ENCODE data around the gene NEK11. TPM values are rescaled to one million over a fixed set of nuclear protein-coding genes. Genes with fewer than 3 reads are reported as not detected.

The NEK11 gene
- total RNA-seq, 1 donor, result 14.5 TPM

DNA sequence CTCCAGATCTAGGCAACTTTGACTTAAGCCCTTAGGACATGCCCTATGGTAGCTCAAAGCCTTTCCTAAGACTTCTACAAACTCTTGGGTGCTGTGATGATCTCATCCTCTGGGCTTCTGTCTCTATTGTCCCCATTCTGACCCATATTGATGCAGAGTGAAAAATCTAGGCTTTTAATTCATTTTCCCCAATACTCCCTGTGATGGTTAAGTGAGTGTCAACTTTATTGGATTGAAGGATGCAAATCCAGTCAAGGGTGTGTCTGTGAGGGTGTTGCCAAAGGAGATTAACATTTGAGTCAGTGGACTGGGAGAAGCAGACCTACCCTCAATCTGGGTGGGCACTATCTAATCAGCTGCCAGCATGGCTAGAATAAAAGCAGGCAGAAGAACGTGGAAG lies 257.6 kb downstream of the NEK11 start:
- no peak overlapping the region for H3K4me2 ChIP-seq (ENCODE audit: insufficient read depth, low read length)
- H3K27ac ChIP-seq (ENCODE audit: low read depth, low read length), result no peak overlapping the region
- H2AFZ ChIP-seq (ENCODE audit: low read length), result no peak overlapping the region
- no peaks in the 10 kb centered on the region for H3K9me3 ChIP-seq (ENCODE audit: low read depth, low read length)
- TF ChIP-seq, protein P1, sequence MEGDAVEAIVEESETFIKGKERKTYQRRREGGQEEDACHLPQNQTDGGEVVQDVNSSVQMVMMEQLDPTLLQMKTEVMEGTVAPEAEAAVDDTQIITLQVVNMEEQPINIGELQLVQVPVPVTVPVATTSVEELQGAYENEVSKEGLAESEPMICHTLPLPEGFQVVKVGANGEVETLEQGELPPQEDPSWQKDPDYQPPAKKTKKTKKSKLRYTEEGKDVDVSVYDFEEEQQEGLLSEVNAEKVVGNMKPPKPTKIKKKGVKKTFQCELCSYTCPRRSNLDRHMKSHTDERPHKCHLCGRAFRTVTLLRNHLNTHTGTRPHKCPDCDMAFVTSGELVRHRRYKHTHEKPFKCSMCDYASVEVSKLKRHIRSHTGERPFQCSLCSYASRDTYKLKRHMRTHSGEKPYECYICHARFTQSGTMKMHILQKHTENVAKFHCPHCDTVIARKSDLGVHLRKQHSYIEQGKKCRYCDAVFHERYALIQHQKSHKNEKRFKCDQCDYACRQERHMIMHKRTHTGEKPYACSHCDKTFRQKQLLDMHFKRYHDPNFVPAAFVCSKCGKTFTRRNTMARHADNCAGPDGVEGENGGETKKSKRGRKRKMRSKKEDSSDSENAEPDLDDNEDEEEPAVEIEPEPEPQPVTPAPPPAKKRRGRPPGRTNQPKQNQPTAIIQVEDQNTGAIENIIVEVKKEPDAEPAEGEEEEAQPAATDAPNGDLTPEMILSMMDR (IDR thresholded peaks at IDR 0.05; ENCODE audit: extremely low read depth, low read depth, low read length), result no peak
- H3K4me3 ChIP-seq (ENCODE audit: insufficient read depth, low read length), result no peak overlapping the region
- no peaks in the 10 kb centered on the region for H3K4me1 ChIP-seq (ENCODE audit: insufficient read depth, low read length)
- no peaks in the 10 kb centered on the region for H4K20me1 ChIP-seq (ENCODE audit: insufficient read depth, low read length)
- no peaks in the 10 kb centered on the region for H3K27me3 ChIP-seq (ENCODE audit: insufficient read depth, low read length)
- H3K36me3 ChIP-seq (ENCODE audit: insufficient read depth, low read length), result no peaks in the 10 kb centered on the region
- H3K79me2 ChIP-seq (ENCODE audit: insufficient read depth, low read length), result no peaks in the 10 kb centered on the region
- no peak for DNase-seq (ENCODE audit: insufficient read length, low spot score, missing footprints)

DNA sequence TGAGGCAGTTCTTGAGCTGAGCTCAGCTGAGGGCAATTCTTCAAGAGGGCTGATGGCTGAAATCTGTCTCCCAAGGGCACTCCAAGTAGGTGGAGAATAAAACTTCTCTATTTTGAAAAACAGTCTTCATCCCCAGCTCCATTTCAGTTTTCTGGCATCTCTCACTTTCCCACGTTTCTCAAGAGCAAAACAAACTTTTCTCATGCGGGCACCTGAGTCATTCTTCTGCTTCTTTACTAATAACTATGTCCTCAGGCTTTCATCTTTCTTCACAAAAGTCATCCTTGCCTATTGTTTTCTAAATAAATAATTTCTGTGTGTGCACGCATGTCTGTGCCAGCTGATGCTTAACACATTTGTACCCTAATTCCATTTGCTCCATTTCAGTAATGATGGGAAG lies 258.8 kb downstream of the NEK11 start:
- Histone ChIP-seq H3K27ac (ENCODE audit: low read depth, low read length) (no peak overlapping the region), H2AFZ (ENCODE audit: low read length) (no peak overlapping the region), H3K4me2 (ENCODE audit: insufficient read depth, low read length) (no peak overlapping the region), H3K27me3 (ENCODE audit: insufficient read depth, low read length) (no peaks in the 10 kb centered on the region), H3K36me3 (ENCODE audit: insufficient read depth, low read length) (no peaks in the 10 kb centered on the region), H4K20me1 (ENCODE audit: insufficient read depth, low read length) (no peaks in the 10 kb centered on the region), H3K4me3 (ENCODE audit: insufficient read depth, low read length) (no peak overlapping the region), H3K9me3 (ENCODE audit: low read depth, low read length) (no peaks in the 10 kb centered on the region), H3K4me1 (ENCODE audit: insufficient read depth, low read length) (no peaks in the 10 kb centered on the region), H3K79me2 (ENCODE audit: insufficient read depth, low read length) (no peaks in the 10 kb centered on the region)
- no peak for DNase-seq (ENCODE audit: insufficient read length, low spot score, missing footprints)
- TF ChIP-seq, protein P1 (IDR thresholded peaks at IDR 0.05; ENCODE audit: extremely low read depth, low read depth, low read length), result no peak

GRCh38 chr3:131299836-131300235 lies 273.2 kb downstream of the NEK11 start:
- TF ChIP-seq, protein P1 (IDR thresholded peaks at IDR 0.05; ENCODE audit: extremely low read depth, low read depth, low read length), result no peak
- Histone ChIP-seq H3K27me3 (ENCODE audit: insufficient read depth, low read length) (no peaks in the 10 kb centered on the region), H3K79me2 (ENCODE audit: insufficient read depth, low read length) (no peaks in the 10 kb centered on the region), H2AFZ (ENCODE audit: low read length) (no peak overlapping the region), H3K4me3 (ENCODE audit: insufficient read depth, low read length) (no peak overlapping the region), H3K4me2 (ENCODE audit: insufficient read depth, low read length) (no peak overlapping the region), H3K9me3 (ENCODE audit: low read depth, low read length) (no peaks in the 10 kb centered on the region), H4K20me1 (ENCODE audit: insufficient read depth, low read length) (no peaks in the 10 kb centered on the region), H3K36me3 (ENCODE audit: insufficient read depth, low read length) (no peaks in the 10 kb centered on the region), H3K4me1 (ENCODE audit: insufficient read depth, low read length) (no peaks in the 10 kb centered on the region), H3K27ac (ENCODE audit: low read depth, low read length) (no peak overlapping the region)
- DNase-seq (ENCODE audit: insufficient read length, low spot score, missing footprints), result no peak

- Histone ChIP-seq H3K36me3 (ENCODE audit: insufficient read depth, low read length) (no peaks in the 10 kb centered on the region), H3K27ac (ENCODE audit: low read depth, low read length) (no peak overlapping the region), H3K4me1 (ENCODE audit: insufficient read depth, low read length) (no peaks in the 10 kb centered on the region), H4K20me1 (ENCODE audit: insufficient read depth, low read length) (no peaks in the 10 kb centered on the region), H3K4me2 (ENCODE audit: insufficient read depth, low read length) (no peak overlapping the region), H2AFZ (ENCODE audit: low read length) (no peak overlapping the region), H3K9me3 (ENCODE audit: low read depth, low read length) (no peaks in the 10 kb centered on the region), H3K27me3 (ENCODE audit: insufficient read depth, low read length) (no peaks in the 10 kb centered on the region), H3K4me3 (ENCODE audit: insufficient read depth, low read length) (no peak overlapping the region), H3K79me2 (ENCODE audit: insufficient read depth, low read length) (no peaks in the 10 kb centered on the region)
- no peak for DNase-seq (ENCODE audit: insufficient read length, low spot score, missing footprints)
- TF ChIP-seq, protein P1 (IDR thresholded peaks at IDR 0.05; ENCODE audit: extremely low read depth, low read depth, low read length), result no peak
Observed at GRCh38 chr3:131303848-131304247, 277.2 kb downstream of the NEK11 start.

Measured in osteoblast (primary cell).